Measurements from ENCODE around the gene CELSR1. TPM values are rescaled to one million over a fixed set of nuclear protein-coding genes. Genes with fewer than 3 reads are reported as not detected.

The CELSR1 gene
- total RNA-seq, 1 donor: 1.1 TPM

- no peak for DNase-seq (ENCODE audit: low read depth)
- H3K4me3 ChIP-seq (ENCODE audit: low read depth, low read length): no peak overlapping the region
- TF ChIP-seq CTCF (IDR thresholded peaks at IDR 0.05; ENCODE audit: insufficient read depth, low read length): no peak
These were observed 57.0 kb downstream of the CELSR1 start for GRCh38 chr22:46480396-46480795.

GRCh38 chr22:46479046-46479445 lies 58.4 kb downstream of the CELSR1 start:
- TF ChIP-seq CTCF (IDR thresholded peaks at IDR 0.05; ENCODE audit: insufficient read depth, low read length): no peak
- no peak overlapping the region for H3K4me3 ChIP-seq (ENCODE audit: low read depth, low read length)
- DNase-seq (ENCODE audit: low read depth): no peak

GRCh38 chr22:46478083-46478551 lies 59.3 kb downstream of the CELSR1 start:
- no peak for DNase-seq (ENCODE audit: low read depth)
- H3K4me3 ChIP-seq (ENCODE audit: low read depth, low read length): no peak overlapping the region
- TF ChIP-seq CTCF (IDR thresholded peaks at IDR 0.05; ENCODE audit: insufficient read depth, low read length): no peak

GRCh38 chr22:46476547-46476941 lies 60.9 kb downstream of the CELSR1 start:
- no peak overlapping the region for H3K4me3 ChIP-seq (ENCODE audit: low read depth, low read length)
- no peak for TF ChIP-seq CTCF (IDR thresholded peaks at IDR 0.05; ENCODE audit: insufficient read depth, low read length)
- DNase-seq (ENCODE audit: low read depth): no peak

GRCh38 chr22:46473896-46474557 lies 63.4 kb downstream of the CELSR1 start:
- TF ChIP-seq CTCF (IDR thresholded peaks at IDR 0.05; ENCODE audit: insufficient read depth, low read length): no peak
- DNase-seq (ENCODE audit: low read depth): no peak
- H3K4me3 ChIP-seq (ENCODE audit: low read depth, low read length): no peak overlapping the region

GRCh38 chr22:46473021-46473779 lies 64.2 kb downstream of the CELSR1 start:
- no peak for DNase-seq (ENCODE audit: low read depth)
- no peak overlapping the region for H3K4me3 ChIP-seq (ENCODE audit: low read depth, low read length)
- no peak for TF ChIP-seq CTCF (IDR thresholded peaks at IDR 0.05; ENCODE audit: insufficient read depth, low read length)
